Hematopoietic multipotent progenitor cell treated with erythropoietin and hydrocortisone succinate and interleukin-3 and kit ligand, for 8 days (in vitro differentiated cells): ENCODE results near the gene ATP10A.

Experiments
- DNase-seq: peaks from one replicate; pipeline ENCODE4 v3.0.0-alpha.2; 2015

The ATP10A gene

GRCh38 chr15:25863111-25863967 lies at the start of gene ATP10A:
TSS of gene ATP10A (minus strand) at chr15:25863327. CDS start at chr15:25863096, 231 bp downstream.
- DNase-seq: no peak

- no peak for DNase-seq
Observed at GRCh38 chr15:25912035-25912434, 48.9 kb upstream of the ATP10A start.

GRCh38 chr15:25910832-25911231 lies 47.7 kb upstream of the ATP10A start:
- no peak for DNase-seq

- DNase-seq: no peak
Observed at GRCh38 chr15:25909806-25910205, 46.7 kb upstream of the ATP10A start.

- DNase-seq: no peak
Observed at GRCh38 chr15:25909325-25909724, 46.2 kb upstream of the ATP10A start.

- no peak for DNase-seq
Observed at GRCh38 chr15:25905140-25905539, 42.0 kb upstream of the ATP10A start.

GRCh38 chr15:25903024-25903581 lies 40.0 kb upstream of the ATP10A start:
- DNase-seq: no peak

GRCh38 chr15:25901811-25902605 lies 38.9 kb upstream of the ATP10A start:
- no peak for DNase-seq

GRCh38 chr15:25900901-25901300 lies 37.8 kb upstream of the ATP10A start:
- no peak for DNase-seq

- no peak for DNase-seq
Observed at GRCh38 chr15:25900431-25900830, 37.3 kb upstream of the ATP10A start.

- DNase-seq: no peak
Observed at GRCh38 chr15:25899870-25900269, 36.7 kb upstream of the ATP10A start.

- no peak for DNase-seq
Observed at GRCh38 chr15:25897658-25898057, 34.5 kb upstream of the ATP10A start.

GRCh38 chr15:25894371-25894902 lies 31.3 kb upstream of the ATP10A start:
- no peak for DNase-seq

- no peak for DNase-seq
Observed at GRCh38 chr15:25893596-25893995, 30.5 kb upstream of the ATP10A start.

GRCh38 chr15:25892126-25892525 lies 29.0 kb upstream of the ATP10A start:
- DNase-seq: no peak

GRCh38 chr15:25891081-25891480 lies 28.0 kb upstream of the ATP10A start:
- no peak for DNase-seq

- DNase-seq: no peak
Observed at GRCh38 chr15:25890529-25890928, 27.4 kb upstream of the ATP10A start.

- no peak for DNase-seq
Observed at GRCh38 chr15:25887870-25888269, 24.7 kb upstream of the ATP10A start.

- DNase-seq: no peak
Observed at GRCh38 chr15:25886498-25887140, 23.5 kb upstream of the ATP10A start.

GRCh38 chr15:25884370-25884769 lies 21.2 kb upstream of the ATP10A start:
- DNase-seq: no peak

- no peak for DNase-seq
Observed at GRCh38 chr15:25883463-25884259, 20.5 kb upstream of the ATP10A start.

- no peak for DNase-seq
Observed at GRCh38 chr15:25882466-25882865, 19.3 kb upstream of the ATP10A start.
